EL (cell line): ENCODE data around the gene ANKLE2.
"Not testable (repeated sequence)": the region's sequence is repeated elsewhere in the genome, so short reads cannot be mapped to it uniquely, and the experiment has no call there.

Source experiments
- DNase-seq: peaks from one replicate; pipeline ENCODE4 v3.0.0-alpha.2; 2016

ANKLE2 gene

GRCh38 chr12:132761032-132761920 lies at the start of gene ANKLE2:
ANKLE2 (minus strand) TSS chr12:132761832; CDS start chr12:132761798, 34 bp downstream.
- DNase-seq: peak; percentile 75

GRCh38 chr12:132809391-132809790 lies 47.8 kb upstream of the ANKLE2 start:
- peak; percentile 26 for DNase-seq

GRCh38 chr12:132807295-132808092 lies 45.9 kb upstream of the ANKLE2 start:
- no peak for DNase-seq

GRCh38 chr12:132806857-132807256 lies 45.2 kb upstream of the ANKLE2 start:
- no peak for DNase-seq

DNA sequence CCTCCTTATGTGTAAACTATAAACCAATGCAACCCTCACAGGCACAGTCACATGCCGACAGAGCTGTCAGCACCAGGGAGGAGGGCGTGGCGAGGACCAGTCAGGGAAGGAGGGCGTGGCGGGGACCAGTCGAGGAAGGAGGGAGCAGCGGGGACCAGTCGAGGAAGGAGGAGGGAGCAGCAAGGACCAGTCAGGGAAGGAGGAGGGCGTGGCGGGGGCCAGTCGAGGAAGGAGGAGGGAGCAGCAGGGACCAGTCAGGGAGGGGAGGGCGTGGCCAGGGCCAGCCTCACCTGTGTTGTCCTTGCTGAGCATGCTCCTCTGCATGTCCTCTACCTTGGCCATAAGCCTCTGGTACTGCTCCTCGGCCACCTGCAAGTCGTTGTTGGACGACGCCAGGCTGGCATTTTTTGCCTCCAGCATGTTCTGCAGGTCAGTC lies 42.8 kb upstream of the ANKLE2 start:
- DNase-seq: no peak

- no peak for DNase-seq
Observed at GRCh38 chr12:132803888-132804287, 42.3 kb upstream of the ANKLE2 start.

DNA sequence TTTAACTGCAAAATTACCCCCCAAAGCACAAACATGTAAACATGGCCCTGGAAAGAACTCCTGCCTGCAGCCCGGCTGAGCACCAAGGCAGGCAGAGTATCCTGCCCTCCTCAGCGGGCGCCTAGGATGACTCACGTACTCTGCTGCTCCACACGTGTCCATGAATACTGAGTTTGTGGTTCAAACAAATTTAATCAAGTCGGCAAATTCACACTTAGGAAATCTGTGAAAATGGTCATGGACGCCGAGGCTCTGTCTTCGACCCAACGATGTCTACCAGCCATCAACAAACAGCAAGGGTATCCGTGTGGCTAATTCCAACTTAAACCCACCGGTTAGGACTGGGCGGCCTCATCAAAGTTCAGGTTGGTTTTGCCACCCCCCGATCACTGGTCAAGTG lies 41.5 kb upstream of the ANKLE2 start:
- no peak for DNase-seq

- DNase-seq: no peak
Observed at GRCh38 chr12:132801741-132802140, 40.1 kb upstream of the ANKLE2 start.

- no peak for DNase-seq
Observed at GRCh38 chr12:132798836-132799235, 37.2 kb upstream of the ANKLE2 start.

- DNase-seq: no peak
Observed at GRCh38 chr12:132797820-132798570, 36.4 kb upstream of the ANKLE2 start.

GRCh38 chr12:132795847-132796246 lies 34.2 kb upstream of the ANKLE2 start:
- DNase-seq: no peak

DNA sequence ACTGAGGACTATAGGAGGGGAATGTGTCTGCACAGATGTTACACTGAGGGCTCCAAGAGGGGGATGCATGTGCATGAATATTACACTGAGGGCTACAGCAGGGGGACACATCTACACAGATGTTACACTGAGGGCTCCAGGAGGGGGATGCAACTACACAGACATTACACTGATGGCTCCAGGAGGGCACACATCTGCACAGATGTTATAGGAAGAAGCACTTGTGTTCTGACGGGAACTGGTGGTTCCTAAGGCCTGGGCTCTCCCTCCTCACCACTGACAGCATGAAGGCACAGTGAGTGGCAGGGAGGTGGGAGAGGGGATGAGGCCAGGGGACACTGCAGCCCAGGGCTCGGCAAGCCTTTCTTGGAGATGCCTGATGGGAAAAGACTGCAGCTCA lies 30.3 kb upstream of the ANKLE2 start:
- DNase-seq: not testable (repeated sequence)

GRCh38 chr12:132789099-132789471 lies 27.5 kb upstream of the ANKLE2 start:
- DNase-seq: no peak

GRCh38 chr12:132788375-132789098 lies 26.9 kb upstream of the ANKLE2 start:
- DNase-seq: no peak

- no peak for DNase-seq
Observed at GRCh38 chr12:132787877-132788276, 26.2 kb upstream of the ANKLE2 start.

- no peak for DNase-seq
Observed at GRCh38 chr12:132786192-132786591, 24.6 kb upstream of the ANKLE2 start.

- no peak for DNase-seq
Observed at GRCh38 chr12:132784580-132784979, 22.9 kb upstream of the ANKLE2 start.

DNA sequence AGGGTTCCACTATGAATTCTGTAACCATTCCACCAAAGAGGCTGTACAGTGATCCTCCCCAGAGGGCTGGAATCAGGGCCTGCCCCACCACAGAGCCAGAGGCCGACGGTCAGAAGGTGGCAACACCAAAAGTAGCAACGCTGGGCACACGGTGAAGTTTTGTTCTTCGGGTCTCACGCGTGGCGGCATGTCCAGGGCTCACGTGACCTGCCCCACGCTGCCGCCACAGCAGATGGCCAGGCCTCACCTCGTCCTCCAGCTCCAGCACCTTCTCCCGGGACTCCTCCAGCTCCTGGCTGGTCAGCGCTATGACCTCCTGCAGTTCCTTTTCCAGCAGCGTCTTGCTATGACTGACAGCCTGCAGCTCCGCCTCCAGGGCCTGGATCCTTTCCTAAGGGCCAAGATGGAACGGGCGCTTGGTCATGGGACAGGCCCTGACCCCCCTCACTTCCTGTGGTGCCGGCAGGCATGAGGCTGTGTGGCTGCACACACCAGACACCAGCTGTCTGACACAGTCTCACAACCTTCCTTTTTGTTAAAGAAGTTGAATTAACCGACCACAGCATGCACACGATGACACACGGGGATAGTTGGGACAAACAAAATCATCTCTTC lies 22.4 kb upstream of the ANKLE2 start:
- no peak for DNase-seq

DNA sequence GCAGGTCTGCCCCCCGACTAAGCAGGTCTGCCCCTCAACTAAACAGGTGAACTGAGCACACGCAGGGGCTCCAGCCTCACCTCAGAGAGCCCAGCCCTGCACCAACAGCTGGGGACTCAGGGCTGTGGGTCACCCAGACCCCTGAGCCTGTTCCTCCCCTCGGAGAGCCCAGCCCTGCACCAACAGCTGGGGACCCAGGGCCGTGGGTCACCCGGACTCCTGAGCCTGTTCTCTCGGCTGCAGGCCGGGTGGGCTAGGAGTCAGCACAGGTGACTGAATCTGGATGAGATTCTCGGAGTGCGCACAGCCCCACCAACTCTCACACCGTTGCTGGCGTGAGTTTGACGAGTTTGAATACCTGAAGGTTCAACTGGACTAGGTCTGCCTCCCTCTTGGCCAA lies 20.3 kb upstream of the ANKLE2 start:
- no peak for DNase-seq

GRCh38 chr12:132779781-132780353 lies 18.2 kb upstream of the ANKLE2 start:
- DNase-seq: no peak

- DNase-seq: no peak
Observed at GRCh38 chr12:132777614-132778013, 16.0 kb upstream of the ANKLE2 start.
